OCI-LY3 (cell line): ENCODE results near the gene METTL18.

Experiments used
- H2AFZ ChIP-seq: fragments of 200-600, 300-600 bp; shearing (Covaris generic); 2 replicates; pipeline ENCODE4 v1.6.0; 2014; ENCODE audit warnings: antibody characterized with exemption, low read depth, low read length
- H3K27ac ChIP-seq: fragments of 200-600, 300-600 bp; sonication (generic); 2 replicates; pipeline ENCODE4 v1.5.1; 2014; ENCODE audit warnings: mild to moderate bottlenecking, low read length, moderate library complexity, mixed read lengths
- H3K27me3 ChIP-seq: fragments of 200-600, 300-600 bp; sonication (generic); 2 replicates; pipeline ENCODE4 v1.6.1; 2014; ENCODE audit warnings: low read depth, low read length, mixed read lengths
- H3K36me3 ChIP-seq: fragments of 200-600, 300-600 bp; sonication (generic); replicated peaks from 2 replicates; pipeline ENCODE3; 2014; ENCODE audit warnings: low read depth, low read length, mixed read lengths
- H3K4me1 ChIP-seq: fragments of 300-600, 200-600 bp; sonication (generic); 2 replicates; pipeline ENCODE4 v1.6.1; 2014; ENCODE audit warnings: low read length, mixed read lengths
- H3K4me2 ChIP-seq: fragments of 200-600, 300-600 bp; sonication (generic); 2 replicates; pipeline ENCODE4 v1.6.1; 2014; ENCODE audit warnings: low read length, mixed read lengths
- H3K4me3 ChIP-seq: fragments of 300-600, 200-600 bp; sonication (generic); 2 replicates; pipeline ENCODE4 v1.5.1; 2014; ENCODE audit warnings: antibody characterized with exemption, mild to moderate bottlenecking, low read length, moderate library complexity
- H3K79me2 ChIP-seq: fragments of 300-600, 200-600 bp; shearing (Covaris generic); 2 replicates; pipeline ENCODE4 v1.6.1; 2014; ENCODE audit warnings: mild to moderate bottlenecking, low read length, mixed read lengths
- H3K9ac ChIP-seq: fragments of 300-600, 200-600 bp; shearing (Covaris generic); 2 replicates; pipeline ENCODE4 v1.6.0; 2014; ENCODE audit warnings: mild to moderate bottlenecking, low read length, moderate library complexity
- H3K9me3 ChIP-seq: fragments of 200-600, 300-600 bp; shearing (Covaris generic); 2 replicates; pipeline ENCODE4 v1.6.1; 2014; ENCODE audit warnings: low read length, mixed read lengths; ENCODE audit not compliant: insufficient read depth
- H4K20me1 ChIP-seq: fragments of 200-600, 300-600 bp; sonication (generic); 2 replicates; pipeline ENCODE4 v1.6.1; 2016; ENCODE audit warnings: low read length, mixed read lengths; ENCODE audit not compliant: insufficient read depth
- EZH2phosphoT487 ChIP-seq: fragments of 200-600 bp; shearing (Covaris generic); IDR thresholded peaks from 2 replicates; pipeline ENCODE4 v1.6.1; 2018; ENCODE audit warnings: antibody characterized with exemption, mixed run types, low read depth
- TF ChIP-seq, protein P1 (sequence below): fragments of 200-600, 300-600 bp; sonication (generic); IDR thresholded peaks from 2 replicates; pipeline ENCODE4 v1.5.1; 2014; ENCODE audit warnings: antibody characterized with exemption, low read length, low read depth

Gene METTL18

DNA sequence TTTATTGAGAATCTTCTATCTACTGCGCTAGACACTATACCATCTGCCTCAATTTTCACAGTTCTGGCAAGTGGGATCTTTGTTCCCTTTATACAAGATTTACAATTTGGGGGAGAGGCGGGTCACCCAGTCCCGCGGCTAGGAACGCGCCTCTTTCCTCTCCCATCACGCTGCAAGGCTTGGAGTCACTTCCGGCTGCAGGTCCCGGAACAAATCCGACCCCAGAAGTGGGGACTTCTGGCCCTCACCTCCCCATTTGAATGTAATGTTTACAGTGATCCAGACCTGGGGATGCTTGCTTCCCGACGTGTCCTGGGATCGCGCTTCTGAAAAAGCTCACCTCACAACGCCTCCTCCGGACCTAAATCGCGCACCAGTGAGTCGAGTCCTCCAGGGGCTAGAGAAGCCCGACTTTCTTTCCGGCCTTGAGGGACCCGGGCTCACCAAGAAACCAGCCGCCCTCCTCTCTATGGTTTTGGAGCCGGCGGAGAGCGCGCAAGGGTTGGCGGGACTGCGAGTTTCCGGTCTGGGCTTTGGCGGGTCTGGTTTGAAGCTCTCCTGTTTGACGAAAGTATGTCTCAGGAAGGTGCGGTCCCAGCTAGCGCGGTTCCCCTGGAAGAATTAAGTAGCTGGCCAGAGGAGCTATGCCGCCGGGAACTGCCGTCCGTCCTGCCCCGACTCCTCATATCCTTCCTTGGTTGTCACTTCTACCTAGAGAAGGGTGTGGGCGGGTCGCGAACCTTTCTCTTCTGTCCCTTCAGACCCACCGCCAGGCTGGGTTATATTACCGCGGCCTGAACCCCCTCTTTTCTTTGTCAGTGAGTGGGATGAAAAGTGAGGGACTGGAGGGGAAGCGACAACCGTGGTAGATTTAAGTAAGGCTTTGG lies at the start of gene METTL18:
Gene METTL18, minus strand, starts transcription at position 378 of the 887 bp plus-strand sequence. CDS start 1,212 bp downstream, outside the sequence.
- Histone ChIP-seq H3K79me2 (peaks cover 66% of the 10 kb centered on the region), H2AFZ (peak within 1 kb of the TSS; percentile 91), H3K4me3 (peak within 1 kb of the TSS; percentile 89), H3K27me3 (no peaks in the 10 kb centered on the region), H3K27ac (peak within 1 kb of the TSS; percentile 92), H3K9ac (peak within 1 kb of the TSS; percentile 96), H4K20me1 (no peaks in the 10 kb centered on the region), H3K9me3 (no peaks in the 10 kb centered on the region), H3K4me1 (peaks cover 35% of the 10 kb centered on the region), H3K4me2 (peak within 1 kb of the TSS; percentile 97), H3K36me3 (peaks cover 31% of the 10 kb centered on the region)
- TF ChIP-seq EZH2phosphoT487: no peak
- TF ChIP-seq, protein P1, sequence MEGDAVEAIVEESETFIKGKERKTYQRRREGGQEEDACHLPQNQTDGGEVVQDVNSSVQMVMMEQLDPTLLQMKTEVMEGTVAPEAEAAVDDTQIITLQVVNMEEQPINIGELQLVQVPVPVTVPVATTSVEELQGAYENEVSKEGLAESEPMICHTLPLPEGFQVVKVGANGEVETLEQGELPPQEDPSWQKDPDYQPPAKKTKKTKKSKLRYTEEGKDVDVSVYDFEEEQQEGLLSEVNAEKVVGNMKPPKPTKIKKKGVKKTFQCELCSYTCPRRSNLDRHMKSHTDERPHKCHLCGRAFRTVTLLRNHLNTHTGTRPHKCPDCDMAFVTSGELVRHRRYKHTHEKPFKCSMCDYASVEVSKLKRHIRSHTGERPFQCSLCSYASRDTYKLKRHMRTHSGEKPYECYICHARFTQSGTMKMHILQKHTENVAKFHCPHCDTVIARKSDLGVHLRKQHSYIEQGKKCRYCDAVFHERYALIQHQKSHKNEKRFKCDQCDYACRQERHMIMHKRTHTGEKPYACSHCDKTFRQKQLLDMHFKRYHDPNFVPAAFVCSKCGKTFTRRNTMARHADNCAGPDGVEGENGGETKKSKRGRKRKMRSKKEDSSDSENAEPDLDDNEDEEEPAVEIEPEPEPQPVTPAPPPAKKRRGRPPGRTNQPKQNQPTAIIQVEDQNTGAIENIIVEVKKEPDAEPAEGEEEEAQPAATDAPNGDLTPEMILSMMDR: no peak

GRCh38 chr1:169838942-169839341 lies 44.2 kb upstream of the METTL18 start:
- Histone ChIP-seq H4K20me1 (peaks cover 8% of the 10 kb centered on the region; the same call in 1 of the 2 replicates), H3K4me2 (no peak overlapping the region), H3K9ac (no peak overlapping the region), H3K36me3 (peaks cover 83% of the 10 kb centered on the region), H3K27ac (no peak overlapping the region), H3K9me3 (no peaks in the 10 kb centered on the region; the same call in 1 of the 2 replicates), H2AFZ (no peak overlapping the region), H3K4me3 (no peak overlapping the region), H3K4me1 (peaks cover 14% of the 10 kb centered on the region), H3K27me3 (no peaks in the 10 kb centered on the region), H3K79me2 (peaks cover 32% of the 10 kb centered on the region)
- TF ChIP-seq, protein P1: no peak
- TF ChIP-seq EZH2phosphoT487: no peak

DNA sequence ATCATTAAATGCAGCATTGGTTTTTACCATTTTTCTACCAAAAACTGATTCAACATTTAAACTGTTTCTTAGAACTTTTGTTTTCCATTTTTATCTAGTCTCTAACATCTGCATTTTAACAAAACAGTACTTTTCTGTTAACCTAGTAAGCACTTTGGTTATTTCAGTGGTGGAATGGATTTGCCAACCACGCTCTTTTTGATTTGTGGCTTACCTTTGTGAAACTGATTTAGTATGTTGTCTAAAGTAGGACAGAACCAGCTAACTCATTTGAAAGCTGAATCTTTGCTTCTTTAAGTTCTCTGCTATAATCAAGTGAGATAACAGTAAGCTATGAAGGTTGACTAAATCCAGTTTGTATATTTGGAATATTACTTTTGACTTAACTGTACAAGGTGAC lies 41.5 kb upstream of the METTL18 start:
- Histone ChIP-seq H3K36me3 (peaks cover 81% of the 10 kb centered on the region), H3K4me2 (no peak overlapping the region), H2AFZ (no peak overlapping the region), H3K9me3 (no peaks in the 10 kb centered on the region; the same call in 1 of the 2 replicates), H3K4me3 (no peak overlapping the region), H3K27me3 (no peaks in the 10 kb centered on the region), H4K20me1 (0 out of 2 replicates have a peak, but pooled peaks cover 4% of the 10 kb centered on the region), H3K9ac (no peak overlapping the region), H3K27ac (no peak overlapping the region), H3K79me2 (peaks cover 30% of the 10 kb centered on the region), H3K4me1 (peaks cover 14% of the 10 kb centered on the region)
- no peak for TF ChIP-seq EZH2phosphoT487
- TF ChIP-seq, protein P1: no peak

DNA sequence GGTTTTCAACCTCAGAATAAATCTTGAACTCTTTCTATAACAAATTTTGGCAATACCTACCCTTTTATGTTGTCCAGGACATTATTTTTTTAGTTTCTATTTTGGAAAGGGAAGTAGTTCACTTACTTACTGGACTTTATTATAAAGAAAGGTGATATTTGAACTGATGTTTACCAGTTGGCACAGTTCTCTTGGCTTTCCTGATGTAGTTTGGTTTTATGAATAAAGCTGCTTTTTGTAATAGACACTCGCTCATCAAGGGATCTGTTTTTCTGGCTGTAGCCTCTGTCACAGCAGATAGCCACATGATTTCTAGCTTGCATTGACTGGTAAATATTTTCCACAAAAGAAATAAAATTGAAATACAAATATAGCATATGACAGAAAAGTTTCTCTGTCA lies 40.9 kb upstream of the METTL18 start:
- Histone ChIP-seq H3K4me3 (no peak overlapping the region), H3K4me1 (peaks cover 14% of the 10 kb centered on the region), H3K79me2 (peaks cover 24% of the 10 kb centered on the region), H2AFZ (no peak overlapping the region), H3K9ac (no peak overlapping the region), H3K36me3 (peaks cover 81% of the 10 kb centered on the region), H3K27ac (no peak overlapping the region), H4K20me1 (no peaks in the 10 kb centered on the region), H3K4me2 (no peak overlapping the region), H3K9me3 (no peaks in the 10 kb centered on the region; the same call in 1 of the 2 replicates), H3K27me3 (no peaks in the 10 kb centered on the region)
- no peak for TF ChIP-seq EZH2phosphoT487
- TF ChIP-seq, protein P1: no peak
